ENCODE results near the gene C14orf119.

The C14orf119 gene

DNA sequence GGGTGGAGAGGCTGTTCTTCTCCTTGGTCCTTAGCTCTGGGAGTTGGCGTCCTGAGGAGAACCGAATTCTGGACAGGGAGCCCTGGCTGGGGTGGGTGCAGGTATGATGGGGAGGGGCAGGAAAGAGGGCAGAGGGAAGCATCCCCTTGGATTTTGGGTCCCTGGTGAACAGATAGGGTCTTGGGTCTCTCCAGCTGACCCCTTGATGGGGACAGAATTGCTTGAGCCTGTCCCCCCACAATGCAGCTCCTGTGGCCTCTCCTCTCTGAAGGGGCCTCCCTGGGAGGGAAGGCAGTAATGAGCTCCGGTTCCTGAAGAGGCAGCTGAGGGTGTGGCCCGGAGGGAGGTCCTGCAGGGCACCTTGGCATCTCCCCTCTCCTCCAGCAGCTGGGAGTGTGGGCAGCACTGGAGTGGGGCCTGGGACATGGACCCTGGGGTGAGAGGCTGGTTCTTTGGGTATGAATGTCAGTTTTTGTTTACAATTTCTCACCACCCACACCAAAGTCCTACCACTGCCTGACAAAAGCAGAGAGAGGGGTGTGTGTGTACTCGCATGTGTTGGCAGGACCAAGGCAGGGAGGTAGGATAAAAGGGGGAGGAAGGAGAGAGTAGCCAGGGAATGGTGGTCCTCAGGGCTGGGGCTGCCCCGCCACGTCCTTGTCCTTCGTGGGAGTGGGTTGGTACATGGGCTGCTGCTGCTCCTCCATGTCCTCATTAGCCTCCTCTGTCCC, 31.4 kb downstream of the C14orf119 start:
- no peak for DNase-seq (ENCODE audit: low spot score)

DNA sequence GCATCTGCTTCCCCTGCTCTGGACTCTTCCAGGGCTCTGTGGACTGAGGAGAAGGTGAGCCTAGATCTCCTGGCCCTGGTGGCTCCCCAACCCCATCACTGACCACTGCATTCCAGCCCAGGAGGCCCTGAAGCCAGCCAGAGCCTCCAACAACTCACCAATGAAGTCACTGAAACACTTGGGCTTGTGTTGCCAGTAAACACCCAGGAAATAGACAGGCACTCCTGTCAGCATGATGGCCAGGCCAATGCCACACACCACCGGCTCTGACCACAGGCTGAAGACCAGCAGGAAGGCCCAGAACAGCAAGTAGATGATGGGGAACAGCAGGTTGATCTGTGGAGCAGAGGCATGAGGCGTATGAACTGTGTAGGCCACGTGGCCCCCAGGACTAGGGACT, 32.6 kb downstream of the C14orf119 start:
- no peak for DNase-seq (ENCODE audit: low spot score)

DNA sequence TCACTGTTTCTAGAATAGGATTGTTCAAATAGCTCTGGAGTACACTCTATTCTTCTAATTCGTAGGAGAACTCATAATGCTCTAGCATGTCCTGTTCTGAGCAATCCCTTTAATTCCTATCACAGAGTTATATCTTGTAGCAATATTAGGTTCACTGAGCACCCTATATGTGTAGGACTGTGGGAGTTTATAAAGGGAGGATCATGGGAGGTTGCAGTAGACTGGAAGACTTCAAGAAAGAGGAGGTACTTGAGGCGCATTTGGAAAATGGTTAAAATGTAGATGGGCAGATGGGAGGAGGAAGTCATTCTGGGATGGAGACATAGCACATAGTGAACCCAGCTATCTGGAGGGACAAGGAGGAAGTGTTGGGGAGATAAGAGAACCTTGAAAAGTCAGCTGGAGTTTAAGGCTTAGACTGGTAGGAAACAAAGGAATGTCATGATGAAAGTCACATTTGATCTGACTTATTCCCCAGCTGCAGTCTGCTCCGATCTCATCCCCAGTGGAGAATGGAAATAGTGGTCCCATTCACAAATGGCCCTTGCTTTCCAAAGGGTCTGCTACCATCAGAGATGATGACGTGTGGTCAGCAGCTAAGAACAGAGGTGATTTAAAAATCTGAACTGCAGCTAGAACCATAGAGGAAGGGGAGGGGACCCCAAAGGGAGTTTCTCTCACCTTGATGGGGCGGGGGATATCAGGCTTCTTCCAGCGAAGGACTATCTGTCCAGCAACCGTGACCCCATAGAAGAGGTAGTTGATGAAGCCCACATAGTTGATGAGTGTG, 33.9 kb downstream of the C14orf119 start:
- no peak for DNase-seq (ENCODE audit: low spot score)

DNA sequence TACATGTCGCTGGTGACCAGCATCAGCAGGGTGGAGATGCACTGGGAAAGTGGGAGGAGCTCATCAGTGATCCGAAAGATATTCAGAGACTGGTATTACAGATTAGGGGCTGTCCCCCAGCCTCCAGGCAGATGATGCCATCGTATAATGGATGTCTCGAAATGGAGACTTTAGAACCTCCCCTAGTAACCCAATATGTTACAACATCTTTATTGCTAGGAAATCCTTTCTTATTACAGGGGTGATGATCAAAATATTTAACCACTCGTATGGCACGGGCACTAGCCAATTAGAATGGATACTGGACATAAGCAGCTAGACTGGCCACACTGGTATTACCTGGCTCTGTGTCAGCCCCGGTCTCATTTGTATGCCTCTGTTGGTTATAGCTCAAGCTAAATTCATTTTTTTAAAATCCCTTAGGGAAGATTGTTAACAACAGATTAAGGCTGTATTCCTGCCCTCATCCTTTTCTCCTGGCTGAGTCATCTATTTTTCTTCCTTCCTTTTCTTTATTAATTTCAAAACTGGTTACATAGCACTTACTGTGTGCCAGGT, 34.5 kb downstream of the C14orf119 start:
- DNase-seq (ENCODE audit: low spot score), result no peak

DNA sequence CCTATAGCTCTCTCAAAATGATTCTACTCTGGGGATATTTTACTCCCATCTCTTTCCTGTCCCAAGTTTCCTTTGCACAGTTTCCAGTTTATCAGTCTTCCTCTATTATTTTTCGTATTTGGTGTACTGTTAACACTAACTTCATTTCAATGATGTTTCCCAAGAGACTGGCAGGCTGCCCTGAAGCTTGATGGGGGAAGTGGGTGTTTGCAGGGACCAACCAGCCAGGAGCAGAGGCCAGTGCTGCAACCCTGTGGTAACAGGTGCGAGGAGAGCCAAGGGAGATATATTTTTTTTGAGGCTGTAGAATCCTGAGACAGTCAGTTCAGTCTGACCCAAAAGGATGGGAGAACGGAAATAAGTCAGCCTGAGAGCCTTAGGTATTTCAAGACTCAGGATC, 35.6 kb downstream of the C14orf119 start:
- DNase-seq (ENCODE audit: low spot score), result no peak

DNA sequence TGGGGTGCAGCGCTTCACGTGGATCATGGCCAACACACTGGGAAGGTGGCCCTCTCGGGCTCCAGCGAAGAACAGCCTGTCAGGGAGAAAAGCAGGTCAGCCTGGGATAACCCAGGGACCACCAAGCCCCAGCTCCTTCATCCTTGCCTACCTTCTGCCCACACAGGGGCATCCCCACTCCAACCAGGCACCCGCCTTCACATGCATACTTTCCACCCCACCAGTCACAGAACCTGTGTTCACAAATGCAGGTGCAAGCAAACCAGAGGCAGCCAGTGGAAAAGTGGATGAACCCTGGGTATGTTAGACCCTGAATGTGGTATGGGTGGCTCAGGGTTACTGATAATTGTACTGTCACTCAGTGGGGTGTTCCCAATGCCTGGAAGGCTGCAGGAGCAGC, 36.2 kb downstream of the C14orf119 start:
- DNase-seq (ENCODE audit: low spot score), result no peak

DNA sequence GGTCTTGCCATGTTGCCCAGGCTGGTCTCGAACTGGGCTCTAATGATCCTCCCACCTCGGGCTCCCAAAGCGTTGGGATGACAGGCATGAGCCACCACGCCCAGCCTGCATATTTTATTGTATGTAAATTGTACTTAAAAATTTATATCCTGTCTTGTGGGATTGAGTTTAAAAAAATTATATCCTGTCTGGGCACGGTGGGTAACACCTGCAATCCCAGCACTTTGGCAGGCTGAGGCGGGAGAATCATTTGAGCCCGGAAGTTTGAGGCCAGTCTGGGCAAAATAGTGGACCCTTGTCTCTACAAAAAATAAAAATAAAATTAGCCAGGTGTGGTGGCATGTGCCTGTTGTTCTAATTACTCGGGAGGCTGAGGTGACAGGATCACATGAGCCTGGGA, 37.7 kb downstream of the C14orf119 start:
- no peak for DNase-seq (ENCODE audit: low spot score)

DNA sequence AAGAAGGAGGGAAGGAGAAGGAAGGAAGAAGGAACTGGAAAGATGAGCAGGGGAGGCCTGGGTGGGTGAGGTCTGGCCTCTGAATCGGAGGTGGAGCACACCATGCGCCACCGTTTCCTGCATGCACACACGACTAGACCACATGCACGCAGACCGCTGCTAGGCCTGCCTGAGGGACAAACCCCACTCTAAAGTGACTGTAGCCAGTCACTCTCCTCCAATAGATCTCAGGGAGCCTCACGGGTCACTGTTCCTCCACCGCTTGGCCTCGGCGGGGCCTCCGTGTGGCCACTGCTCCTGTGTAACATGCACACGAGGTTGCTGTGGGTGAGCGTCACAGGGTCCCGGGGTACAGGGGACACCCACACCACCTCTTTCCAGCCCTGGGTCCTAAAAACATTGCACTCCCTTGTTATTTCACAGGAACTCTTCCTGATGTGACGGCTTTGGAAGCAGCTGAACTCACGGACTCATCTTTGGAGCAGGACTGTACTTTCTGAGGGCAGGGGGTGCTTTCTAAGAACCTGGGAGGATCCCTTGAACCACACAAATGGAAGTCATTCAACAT, 41.3 kb downstream of the C14orf119 start:
- DNase-seq (ENCODE audit: low spot score), result no peak

DNA sequence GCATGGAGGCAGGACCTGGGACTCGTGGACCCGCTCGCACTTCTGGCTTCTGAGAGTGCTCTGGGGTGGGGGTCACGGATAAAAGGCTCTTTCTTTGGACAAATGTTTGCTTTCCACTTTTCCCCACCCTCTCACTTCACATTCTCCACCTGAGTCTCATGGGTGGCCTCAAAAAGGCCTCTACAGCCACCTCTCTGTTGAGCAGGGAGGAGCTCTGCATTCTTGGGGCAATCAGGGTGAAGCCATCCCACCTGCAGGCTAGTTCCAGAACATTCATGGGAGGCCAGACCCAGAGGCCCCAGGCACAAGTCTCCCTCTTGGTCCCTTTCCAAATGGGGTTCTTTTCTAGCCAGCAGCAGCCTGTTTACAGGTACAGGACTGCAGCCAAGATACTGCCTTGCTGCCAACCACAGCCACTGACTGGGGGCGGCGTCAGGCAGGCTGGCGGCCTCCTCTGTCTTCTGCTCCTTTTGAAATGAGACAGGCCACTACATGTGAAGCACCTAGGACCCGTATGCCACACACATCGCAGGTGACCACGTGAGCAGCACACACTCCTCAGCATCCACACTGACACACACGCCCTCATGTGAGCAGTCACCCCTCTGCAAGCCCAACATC, 42.0 kb downstream of the C14orf119 start:
- no peak for DNase-seq (ENCODE audit: low spot score)

DNA sequence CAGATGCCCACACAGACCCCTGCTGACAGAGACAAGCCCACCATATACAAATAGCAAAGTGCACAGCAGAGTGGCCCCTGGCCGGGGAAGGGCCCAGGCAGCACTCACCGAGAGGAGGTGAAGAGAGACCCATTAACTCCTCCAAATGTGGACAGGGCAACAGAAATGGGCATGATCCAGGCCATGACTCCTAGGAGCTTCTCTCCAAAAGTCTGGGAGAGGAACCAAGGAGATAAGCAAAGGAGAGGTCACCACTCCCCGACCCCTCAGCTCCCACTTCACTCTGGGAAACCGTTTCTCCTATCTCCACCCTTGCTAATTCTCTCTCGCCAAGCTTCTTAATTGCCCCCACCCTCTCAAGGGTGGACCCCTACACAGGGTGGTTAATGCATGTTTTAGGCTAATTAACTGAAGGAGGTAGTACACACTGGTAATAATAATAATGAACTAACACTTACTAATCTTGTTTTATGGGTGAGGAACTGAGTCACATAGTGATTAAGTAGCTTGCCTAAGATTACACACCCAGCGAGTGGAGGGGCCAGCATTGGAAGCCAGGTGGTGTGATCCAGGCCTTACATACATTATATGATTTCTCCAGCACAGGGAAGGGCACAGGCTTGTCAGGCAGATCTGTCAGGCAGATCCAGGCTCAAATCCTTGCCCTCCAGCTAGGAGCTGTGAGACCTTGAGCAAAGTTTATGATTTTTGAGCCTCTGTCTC, 42.7 kb downstream of the C14orf119 start:
- no peak for DNase-seq (ENCODE audit: low spot score)

DNA sequence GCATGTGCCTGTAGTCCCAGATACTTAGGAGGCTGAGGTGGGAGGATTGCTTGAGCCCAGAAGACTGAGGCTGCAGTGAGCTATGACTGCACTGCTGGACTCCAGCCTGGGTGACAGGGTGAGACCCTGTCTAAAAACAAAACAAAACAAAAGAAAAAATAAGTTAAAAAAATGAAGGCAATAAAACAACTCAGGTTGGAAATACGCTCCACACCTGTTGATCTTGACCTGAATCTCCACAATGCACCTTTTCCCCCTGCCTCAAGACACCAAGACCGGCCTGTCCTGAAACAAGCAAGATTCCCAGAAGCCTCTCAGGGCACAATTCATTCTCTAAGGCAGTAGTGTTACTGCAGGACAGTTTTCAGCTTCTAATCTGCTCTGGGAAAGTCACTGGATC, 44.6 kb downstream of the C14orf119 start:
- DNase-seq (ENCODE audit: low spot score), result no peak

DNA sequence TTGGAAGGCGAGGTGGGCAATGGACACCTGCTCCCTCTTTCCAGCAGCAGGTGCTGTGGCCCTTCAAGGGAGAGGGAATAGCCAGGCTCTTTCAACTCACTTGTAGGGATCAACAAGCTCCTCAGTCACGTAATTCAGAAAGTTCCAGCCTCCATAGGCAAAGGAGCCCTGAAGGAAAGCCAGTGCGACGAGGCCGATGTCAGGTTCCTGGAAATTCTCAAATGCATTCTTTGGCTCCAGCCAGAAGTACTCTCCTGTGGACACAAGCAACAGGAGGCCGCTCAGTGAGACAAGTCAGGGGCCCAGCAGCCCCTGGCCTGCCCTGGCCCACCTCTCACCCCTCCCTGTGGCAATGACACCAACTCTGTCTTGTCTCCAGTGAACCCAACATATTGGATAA, 45.1 kb downstream of the C14orf119 start:
- no peak for DNase-seq (ENCODE audit: low spot score)

DNA sequence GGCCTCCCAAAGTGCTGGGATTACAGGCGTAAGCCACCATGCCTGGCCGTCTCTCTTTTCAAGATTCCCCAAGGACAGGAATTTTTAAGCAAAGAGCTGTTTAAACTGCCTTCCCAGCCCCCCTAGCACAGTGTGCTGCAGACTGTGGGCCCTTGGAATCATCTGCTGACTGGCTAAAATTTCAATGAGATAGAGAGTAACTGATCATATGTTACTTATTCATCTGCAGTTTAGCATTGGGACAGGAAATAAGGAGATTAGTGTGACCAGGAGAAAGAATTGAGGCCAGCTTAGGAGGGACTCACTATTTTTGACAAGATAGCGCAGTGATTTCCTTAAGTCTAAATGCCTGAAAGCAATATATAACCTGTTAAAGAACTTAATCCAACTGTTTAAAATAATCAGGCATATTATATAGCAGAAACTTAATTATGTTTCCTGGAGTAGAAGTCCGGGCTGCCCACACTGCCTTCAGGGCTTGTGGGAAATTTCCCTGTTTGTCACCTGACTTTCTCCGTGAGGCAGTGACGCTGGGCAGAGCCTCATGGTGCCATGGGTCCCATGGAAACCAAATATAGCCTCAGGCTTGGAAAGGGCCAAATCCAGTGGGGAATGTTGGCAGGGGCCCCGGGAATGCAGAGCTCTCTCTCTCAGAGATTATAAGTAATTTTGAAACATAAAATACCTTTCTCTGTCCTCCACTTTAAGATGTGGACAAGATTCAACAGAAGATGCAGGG, 46.6 kb downstream of the C14orf119 start:
- DNase-seq (ENCODE audit: low spot score), result no peak

DNA sequence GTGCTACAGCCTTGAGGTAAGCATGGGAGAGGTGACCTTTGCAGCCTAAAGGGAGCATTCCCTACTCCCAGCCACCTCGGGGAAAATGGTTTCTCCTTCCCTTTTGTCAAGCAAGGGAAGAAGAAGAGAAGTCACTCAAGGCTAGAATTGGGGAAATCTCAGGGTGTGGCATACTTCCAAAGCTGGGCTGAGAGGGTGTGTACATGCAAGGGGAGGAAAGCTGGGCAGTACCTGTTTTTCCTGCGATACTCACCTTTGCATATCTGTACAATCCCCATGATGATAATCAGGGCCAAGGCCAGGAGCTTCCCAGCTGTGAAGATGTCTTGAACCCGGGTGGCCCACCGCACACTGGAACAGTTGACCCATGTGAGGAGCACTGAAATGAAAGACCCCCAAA, 47.5 kb downstream of the C14orf119 start:
- DNase-seq (ENCODE audit: low spot score), result no peak

DNA sequence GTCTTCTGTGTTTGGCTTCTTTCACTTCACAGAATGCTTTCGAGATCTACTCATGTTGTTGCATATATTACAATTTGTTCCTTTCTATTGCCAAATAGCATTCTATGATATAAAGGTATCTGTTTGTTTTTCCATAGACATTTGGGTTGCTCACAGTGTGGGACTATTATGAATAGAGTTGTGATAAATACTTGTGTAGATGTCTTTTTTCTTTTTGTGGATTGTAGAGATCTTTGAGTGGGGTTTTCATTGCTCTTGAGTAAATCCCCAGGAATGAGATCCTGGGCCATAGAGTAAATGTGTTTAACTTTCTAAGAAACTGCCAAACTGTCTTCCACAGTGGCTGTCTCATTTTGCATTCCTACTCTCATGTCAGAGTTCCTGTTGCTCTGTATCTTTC, 48.6 kb downstream of the C14orf119 start:
- no peak for DNase-seq (ENCODE audit: low spot score)

DNA sequence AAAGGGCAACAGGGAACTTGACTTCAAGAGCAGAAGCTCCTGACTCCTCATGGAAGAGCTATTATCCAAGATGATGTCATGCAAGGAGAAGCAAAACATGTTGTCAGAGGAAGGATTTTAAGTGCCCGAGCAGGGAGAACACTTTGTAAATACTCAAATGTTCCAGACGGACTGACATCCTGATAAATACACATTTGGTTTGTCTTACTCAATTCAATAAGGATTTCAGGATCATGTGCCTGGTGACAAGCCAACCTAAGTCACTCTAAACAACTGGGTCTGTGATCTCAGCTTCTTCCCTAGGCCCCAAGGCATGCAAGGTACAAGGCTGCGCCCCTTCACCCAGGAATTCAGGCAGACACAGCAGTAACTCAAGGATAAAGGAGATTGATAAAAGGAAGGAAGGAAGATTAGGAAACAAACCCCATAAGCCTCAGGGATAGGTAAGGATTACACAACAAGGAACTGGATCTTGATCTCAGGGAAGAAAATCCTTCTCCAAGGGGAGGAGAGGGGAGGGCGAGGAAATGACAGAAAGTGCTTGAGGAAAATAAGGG, 50.6 kb downstream of the C14orf119 start:
- DNase-seq (ENCODE audit: low spot score), result no peak

DNA sequence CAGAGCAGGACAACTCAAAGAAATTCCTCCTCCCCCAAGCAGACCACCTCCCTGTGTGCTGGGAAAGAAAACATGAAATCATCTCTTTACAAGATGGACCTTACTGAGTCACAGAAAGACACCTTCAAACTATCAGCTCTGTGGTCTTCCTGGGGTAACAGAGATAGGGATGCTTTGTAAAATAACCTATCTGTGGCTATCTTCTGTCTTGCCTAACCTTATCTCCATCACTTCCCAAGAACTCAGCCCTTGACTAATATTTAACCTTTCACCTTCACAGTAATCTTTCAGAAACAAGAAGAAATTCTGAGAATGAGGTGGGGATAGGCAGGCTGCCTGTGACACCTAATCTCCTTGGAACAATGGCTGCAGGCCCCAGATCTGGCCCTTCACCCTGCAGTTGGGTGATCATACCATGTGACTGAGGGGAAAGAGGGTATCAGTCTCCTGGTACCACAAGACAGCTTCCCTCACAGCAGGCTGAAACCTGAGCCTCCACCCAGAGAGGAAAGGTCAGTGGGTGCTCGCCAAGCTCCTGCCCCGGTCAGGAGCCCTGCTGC, 51.1 kb downstream of the C14orf119 start:
- no peak for DNase-seq (ENCODE audit: low spot score)

DNA sequence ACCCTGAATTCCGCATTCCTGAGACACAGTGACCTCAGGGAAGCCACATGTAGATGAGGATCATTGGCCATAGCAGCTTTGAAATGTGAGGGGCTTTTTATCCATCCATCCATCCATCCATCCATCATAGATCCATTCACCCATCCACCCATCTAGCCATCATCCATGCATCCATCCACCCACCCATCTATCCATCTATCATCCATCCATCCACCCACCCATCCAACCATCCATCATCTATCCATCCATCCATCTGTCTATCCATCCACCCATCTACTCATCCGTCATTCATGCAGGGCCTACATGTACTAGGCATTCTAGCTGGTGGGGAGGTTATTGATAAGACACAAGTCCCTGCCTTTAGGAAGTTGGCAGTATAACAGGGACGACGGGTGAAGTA, 51.7 kb downstream of the C14orf119 start:
- DNase-seq (ENCODE audit: low spot score), result no peak

DNA sequence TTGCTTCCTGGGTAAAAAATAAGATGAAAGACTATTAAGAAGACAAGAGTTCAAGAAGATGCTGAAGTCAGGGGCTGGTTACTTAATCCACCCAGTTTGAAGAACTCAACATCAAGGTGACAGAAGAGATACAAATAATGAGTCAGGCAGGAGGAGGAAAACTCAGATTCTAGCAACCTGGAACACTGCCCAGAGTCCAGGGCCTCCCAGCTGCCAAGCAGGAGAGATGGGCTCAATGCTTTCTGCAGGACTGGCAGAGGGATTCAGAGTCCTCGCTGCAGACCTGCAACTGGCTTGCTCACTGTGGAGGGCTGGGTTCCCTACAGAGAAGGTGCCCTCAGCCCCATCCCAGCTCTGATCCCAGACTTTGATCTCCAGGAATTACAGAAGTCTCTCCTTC, 52.4 kb downstream of the C14orf119 start:
- DNase-seq (ENCODE audit: low spot score), result no peak

DNA sequence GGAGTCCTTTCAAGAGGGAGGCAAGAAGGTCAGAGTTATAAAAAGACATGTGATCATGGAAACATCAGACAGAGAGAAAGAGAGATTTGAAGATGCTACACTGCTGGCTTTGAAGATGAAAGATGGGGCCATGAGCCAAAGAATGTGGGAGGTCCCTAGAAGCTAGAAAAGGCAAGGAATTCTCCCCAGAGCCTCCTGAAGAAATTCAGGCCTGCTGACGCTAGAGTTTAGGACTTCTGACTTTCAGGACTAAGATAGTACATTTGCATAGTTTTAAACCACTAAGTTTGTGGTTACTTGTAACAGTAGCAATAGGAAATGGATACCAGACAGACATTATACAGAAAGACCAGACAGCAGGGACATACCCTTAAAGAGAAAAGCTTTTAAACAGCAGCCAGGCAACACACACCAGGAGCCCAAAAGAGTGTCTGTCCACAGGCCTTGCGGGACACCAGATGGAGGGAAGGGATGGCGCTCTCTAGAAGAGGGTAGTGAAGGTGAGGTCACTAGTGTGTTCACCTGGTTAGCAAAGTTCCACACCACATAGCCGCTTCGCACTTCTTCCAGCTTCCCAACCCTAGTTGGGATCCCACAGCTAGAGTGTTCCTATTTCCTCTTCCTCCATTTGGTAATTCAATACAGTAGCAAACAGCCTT, 53.4 kb downstream of the C14orf119 start:
- no peak for DNase-seq (ENCODE audit: low spot score)
